ENCODE results near the gene SLAMF6.

Gene SLAMF6

GRCh38 chr1:160438935-160439334, 84.1 kb downstream of the SLAMF6 start:
- no peak for DNase-seq (ENCODE audit: extremely low read depth, low read depth)
- H3K4me3 ChIP-seq (replicated peaks; ENCODE audit: low read depth, low read length) = no peak overlapping the region
- TF ChIP-seq CTCF (IDR thresholded peaks at IDR 0.05; ENCODE audit: low read depth, low read length, missing control alignments) = no peak

- no peak overlapping the region for H3K4me3 ChIP-seq (replicated peaks; ENCODE audit: low read depth, low read length)
- no peak for TF ChIP-seq CTCF (IDR thresholded peaks at IDR 0.05; ENCODE audit: low read depth, low read length, missing control alignments)
- no peak for DNase-seq (ENCODE audit: extremely low read depth, low read depth)
Observed at GRCh38 chr1:160438317-160438918, 84.6 kb downstream of the SLAMF6 start.

- no peak overlapping the region for H3K4me3 ChIP-seq (replicated peaks; ENCODE audit: low read depth, low read length)
- DNase-seq (ENCODE audit: extremely low read depth, low read depth) = no peak
- TF ChIP-seq CTCF (IDR thresholded peaks at IDR 0.05; ENCODE audit: low read depth, low read length, missing control alignments) = no peak
Observed at GRCh38 chr1:160437432-160438316, 85.4 kb downstream of the SLAMF6 start.

GRCh38 chr1:160436966-160437365, 86.1 kb downstream of the SLAMF6 start:
- no peak for TF ChIP-seq CTCF (IDR thresholded peaks at IDR 0.05; ENCODE audit: low read depth, low read length, missing control alignments)
- DNase-seq (ENCODE audit: extremely low read depth, low read depth) = no peak
- no peak overlapping the region for H3K4me3 ChIP-seq (replicated peaks; ENCODE audit: low read depth, low read length)

Data from HFF-Myc (cell line).